NCI-H146 treated with DMSO at 0.1 percent for 48 hours (cell line): ENCODE measurements around the gene DDX27.
A peak's percentile ranks its signal among the peaks of the same experiment; 100 is the strongest.
"Not testable (repeated sequence)": the region's sequence is repeated elsewhere in the genome, so short reads cannot be mapped to it uniquely, and the experiment has no call there.

ENCODE experiments used
- DNase-seq: peaks from one replicate; lab custom pipeline; 2025; ENCODE audit not compliant: unreplicated experiment; lab: John Stamatoyannopoulos, UW

Gene DDX27, protein sequence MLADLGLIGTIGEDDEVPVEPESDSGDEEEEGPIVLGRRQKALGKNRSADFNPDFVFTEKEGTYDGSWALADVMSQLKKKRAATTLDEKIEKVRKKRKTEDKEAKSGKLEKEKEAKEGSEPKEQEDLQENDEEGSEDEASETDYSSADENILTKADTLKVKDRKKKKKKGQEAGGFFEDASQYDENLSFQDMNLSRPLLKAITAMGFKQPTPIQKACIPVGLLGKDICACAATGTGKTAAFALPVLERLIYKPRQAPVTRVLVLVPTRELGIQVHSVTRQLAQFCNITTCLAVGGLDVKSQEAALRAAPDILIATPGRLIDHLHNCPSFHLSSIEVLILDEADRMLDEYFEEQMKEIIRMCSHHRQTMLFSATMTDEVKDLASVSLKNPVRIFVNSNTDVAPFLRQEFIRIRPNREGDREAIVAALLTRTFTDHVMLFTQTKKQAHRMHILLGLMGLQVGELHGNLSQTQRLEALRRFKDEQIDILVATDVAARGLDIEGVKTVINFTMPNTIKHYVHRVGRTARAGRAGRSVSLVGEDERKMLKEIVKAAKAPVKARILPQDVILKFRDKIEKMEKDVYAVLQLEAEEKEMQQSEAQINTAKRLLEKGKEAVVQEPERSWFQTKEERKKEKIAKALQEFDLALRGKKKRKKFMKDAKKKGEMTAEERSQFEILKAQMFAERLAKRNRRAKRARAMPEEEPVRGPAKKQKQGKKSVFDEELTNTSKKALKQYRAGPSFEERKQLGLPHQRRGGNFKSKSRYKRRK

DNA sequence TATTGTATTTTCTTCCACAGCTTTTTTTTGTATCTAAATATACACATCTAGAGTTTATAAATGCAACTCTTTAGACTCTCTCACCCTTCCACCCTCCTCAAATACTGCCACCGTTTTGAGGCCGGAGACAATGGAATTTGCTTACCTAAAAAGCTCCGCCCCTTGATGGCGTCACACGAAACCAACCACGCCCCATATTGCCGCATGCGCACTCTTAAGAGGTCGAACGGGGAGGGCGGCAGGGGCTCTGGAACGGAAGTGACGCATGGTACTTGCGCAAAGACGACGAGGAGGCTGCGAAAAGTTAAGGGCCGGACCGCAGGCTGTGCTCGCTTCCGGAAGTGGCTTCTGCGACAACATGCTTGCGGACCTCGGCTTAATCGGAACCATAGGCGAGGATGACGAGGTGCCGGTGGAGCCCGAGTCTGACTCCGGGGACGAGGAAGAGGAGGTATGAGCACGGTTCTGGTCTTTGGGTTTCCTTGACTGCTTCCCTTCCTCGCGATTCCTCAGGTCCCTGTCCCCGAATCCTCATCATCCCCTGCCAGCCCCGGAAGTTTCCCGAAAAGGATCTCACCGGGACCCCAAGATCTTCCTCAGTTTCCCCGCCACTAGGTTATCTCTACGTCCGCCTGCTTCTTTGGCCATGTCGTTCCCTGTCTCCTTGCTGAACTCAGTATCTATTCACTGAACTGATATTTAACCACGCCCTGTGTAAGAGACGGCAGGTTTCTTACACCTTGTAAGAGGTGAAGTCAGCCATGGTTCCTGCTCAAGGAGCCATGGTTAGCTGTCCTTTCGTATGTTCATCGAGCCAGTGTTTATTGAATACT lies at the start of gene DDX27:
Gene DDX27 (plus strand): TSS at position 326 of the 833 bp plus-strand sequence. CDS start 33 bp downstream, at position 359.
- peak; percentile 97 for DNase-seq

DNA sequence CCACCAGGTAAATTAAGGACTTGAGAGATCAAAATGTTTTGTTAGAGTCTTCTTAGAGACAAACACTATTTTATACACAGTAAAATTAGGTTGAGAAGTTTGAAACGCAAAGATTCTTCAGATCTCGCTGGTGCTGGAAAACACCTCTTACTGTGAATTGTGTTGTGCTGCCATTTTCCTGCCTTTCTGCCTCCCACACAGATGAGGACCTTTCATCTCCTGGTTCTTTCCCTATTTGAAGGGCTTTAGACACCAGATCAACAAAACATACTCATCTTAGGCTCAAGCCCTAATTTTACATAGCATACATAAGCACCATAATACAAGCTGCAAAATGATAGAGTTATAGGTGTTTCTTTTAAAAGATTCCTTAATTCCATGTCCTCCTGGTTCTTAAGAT lies 49.7 kb upstream of the DDX27 start:
- no peak for DNase-seq

DNA sequence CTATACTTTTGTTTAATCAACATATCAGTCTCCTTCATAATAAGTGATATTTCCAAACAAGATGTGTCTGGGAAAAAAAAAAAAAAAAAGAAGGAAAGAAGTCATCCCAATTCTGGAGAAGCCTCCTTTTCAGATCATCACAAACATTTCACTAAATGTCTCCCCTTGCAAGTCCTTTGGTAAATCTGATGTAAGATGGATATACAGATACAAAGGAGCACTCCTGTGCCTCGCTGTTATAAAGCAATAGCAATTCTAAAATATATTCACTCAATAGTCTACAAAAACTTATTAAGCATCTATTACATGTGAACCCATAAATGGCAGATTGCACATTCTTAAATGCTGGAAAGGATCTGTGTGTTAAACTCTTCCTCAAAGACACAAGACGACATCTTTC lies 48.5 kb upstream of the DDX27 start:
- DNase-seq = no peak

DNA sequence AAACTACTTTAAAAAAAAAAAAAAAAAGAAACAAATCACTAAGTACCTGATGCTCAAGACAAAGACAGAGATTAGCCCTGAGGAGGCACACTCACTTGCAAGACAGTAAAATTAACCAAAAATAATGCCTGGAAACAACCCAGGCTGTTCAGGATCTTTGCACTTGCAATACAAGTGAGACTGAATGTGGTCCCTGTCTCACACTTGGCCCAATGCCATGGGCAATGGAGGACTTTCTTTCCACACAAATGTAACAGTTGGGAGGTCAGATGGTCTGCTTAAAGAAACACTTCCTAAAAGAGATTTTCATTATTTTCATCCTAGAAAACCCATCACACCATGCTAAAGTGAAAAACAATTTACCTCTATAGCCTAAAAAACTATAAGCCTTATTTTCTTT lies 47.3 kb upstream of the DDX27 start:
- DNase-seq = no peak

DNA sequence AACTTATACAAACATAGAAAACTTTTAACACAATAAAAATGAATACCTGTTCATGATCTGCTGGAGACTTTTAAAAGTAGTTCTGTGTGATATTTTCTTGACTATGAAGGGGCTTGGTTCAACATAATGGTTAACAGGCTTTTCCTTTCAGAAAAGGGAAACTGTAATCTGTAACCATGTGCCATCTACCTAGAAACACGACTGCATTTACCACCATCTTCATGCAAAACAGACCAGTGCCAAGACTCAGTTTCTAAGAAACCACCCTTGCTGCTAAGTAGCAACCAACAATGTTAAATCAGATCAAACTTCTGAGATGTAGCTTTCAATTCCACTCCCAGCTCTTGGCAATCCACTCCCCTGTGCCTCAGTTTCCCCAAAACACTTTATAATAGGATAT lies 46.8 kb upstream of the DDX27 start:
- DNase-seq = no peak

DNA sequence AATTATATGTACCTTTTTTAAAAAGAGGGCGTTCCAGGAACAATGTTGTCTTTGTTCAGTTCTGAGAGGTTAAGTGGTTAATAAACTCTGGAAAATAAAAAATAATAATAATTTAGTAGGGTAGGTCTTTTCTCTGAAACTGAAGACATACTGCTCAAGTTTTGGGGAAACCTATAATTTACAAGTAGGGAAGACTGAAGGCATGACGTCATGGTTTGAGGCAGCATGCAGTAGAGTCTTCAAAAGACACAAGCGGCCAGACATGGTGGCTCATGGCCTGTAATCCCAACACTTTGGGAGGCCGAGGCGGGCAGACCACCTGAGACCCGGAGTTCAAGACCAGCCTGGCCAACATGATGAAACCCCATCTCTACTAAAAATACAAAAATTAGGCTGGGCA lies 45.0 kb upstream of the DDX27 start:
- no peak for DNase-seq

DNA sequence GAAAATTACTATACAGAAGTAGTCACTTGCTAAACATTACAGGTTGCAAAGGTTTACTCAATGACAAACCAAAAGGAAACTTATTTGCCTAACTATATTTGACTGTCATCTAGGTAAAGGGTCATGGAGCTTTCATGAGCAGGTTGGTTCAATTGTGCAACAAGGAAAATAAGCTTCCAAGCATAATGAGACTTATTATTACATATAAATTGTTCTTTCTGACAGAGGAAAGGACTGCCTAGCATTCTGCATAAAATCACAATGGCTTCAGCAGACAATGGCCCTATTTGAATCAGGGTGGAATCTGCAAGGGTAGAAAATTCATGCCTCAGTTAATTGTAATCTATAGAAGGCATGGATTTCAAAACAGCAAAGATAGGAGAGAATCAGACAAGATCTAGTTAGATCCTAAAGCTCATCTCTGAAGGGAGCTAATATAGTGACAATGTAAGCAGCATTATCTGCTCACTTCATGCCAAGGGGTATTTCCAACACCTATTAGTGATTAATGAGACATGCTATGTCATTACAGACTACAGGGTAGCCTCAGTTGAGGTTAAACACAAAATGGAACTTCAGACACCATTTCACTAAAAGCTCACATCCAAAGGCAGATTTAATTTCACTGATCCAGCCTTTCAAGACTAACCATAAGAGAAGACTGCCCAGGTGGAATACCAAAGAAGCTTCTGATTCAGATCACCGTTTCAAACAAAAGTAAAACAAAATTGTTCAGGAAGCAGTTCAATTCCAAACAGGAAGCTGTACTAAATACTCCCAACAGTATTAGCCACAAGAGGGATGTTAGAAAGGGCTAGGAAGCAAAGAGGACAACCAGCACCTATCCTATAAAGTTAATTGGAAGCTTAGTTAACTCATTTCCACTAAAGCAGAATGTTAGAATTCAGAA lies 39.6 kb upstream of the DDX27 start:
- DNase-seq = no peak

DNA sequence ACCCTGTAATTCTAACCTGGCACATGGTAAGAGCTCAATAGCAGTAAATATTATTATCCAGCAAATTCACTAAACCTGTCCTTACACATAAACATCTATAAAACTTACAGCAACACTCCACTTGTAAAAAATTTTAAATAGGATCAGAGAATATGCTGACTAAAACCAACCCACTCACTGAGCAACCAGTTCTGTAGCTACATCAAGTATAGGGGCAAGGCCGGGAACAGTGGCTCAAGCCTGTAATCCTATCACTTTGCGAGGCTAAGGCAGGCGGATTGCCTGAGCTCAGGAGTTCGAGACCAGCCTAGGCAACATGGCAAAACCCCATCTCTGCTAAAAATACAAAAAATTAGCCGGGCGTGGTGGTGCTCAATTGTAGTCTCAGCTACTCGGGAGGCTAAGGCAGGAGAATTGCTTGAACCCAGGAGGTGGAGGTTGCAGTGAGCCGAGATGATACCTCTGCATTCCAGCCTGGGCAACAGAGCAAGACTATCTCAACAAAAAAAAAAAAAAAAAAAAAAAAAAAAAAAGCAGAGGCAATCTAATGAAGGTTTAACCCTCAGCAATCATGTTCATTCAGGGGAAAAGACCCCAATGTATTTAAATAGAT lies 37.8 kb upstream of the DDX27 start:
- no peak for DNase-seq

DNA sequence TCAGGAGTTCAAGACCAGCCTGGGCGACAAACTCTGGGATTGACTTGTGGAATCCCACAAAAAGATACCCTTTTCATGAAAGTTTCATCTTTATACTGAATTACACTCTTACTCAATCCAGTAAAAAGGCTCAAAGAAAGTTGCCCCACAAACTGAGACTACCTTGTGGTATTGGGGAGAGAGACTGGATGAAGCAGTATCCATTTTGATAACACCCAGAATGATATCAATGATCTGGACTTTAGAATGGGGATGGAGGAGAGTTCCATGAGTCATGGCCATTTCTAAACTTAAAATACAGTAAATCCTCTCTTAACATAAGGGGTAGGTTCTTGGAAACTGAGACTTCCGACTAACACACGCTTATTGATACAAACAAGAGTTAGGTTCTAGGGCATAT lies 35.8 kb upstream of the DDX27 start:
- DNase-seq = no peak

DNA sequence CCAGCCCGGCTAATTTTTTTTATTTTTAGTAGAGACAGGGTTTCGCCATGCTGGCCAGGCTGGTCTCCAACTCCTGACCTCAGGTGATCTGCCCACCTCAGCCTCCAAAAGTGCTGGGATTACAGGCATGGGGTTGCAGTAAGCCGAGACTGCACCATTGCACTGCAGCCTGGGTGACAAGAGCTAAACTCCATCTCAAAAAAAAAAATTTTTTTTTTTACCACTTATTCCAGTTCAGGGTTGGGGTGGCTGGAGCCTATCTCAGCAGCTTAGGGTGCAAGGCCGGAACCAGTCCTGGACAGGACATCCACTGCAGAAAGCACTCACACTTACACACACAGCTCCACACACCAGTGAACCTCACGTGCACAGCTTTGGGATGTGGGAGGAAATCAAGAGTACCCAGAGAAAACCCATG lies 35.1 kb upstream of the DDX27 start:
- DNase-seq = not testable (repeated sequence)

DNA sequence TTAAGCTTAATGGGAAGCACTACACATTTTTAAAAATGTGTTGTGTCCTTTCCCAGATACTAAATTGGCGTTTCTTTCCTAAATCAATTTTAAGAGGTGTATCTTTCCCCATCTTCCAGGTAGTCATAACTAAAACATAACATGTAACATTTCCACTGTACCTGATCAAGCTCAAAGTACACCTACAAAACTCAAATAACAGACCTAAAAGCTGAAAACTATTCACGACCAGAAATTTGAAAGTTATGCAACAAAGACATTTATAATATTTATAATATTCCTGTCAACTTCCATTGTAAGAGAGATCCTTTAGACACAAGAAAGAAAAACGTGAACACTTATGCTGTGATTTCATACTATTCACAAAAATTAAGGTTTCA lies 34.5 kb upstream of the DDX27 start:
- no peak for DNase-seq

DNA sequence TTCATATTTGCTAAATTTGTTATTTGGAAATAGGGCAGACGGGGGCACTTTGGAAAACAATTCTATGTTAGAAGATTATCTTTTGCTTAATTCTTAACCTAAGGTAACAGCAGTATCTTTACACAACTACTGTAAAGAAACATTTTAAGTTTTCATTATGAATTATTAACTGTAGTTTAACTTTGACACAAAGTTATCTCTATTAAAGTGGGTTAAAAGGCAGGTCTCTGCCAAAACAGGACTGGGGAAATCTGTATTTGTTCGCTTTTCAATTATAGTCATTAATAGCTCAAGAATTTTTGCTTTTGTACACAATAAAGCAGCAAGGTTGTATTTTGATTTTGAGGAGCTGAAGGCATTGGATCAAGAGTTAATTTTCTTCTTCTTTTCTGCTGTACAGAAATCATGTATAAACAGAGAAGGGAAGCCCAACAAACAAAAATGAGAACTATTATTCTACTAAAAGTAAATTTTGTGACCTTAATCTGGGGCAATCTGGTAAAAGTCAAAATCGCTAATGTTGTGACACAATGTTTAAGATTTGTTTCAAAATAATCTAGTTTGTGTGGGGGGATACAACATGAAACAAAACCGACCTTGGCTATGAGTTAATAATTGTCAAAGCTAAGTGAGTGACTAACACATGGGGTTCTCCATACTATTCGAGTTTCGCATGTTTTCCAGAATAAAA lies 34.0 kb upstream of the DDX27 start:
- no peak for DNase-seq

DNA sequence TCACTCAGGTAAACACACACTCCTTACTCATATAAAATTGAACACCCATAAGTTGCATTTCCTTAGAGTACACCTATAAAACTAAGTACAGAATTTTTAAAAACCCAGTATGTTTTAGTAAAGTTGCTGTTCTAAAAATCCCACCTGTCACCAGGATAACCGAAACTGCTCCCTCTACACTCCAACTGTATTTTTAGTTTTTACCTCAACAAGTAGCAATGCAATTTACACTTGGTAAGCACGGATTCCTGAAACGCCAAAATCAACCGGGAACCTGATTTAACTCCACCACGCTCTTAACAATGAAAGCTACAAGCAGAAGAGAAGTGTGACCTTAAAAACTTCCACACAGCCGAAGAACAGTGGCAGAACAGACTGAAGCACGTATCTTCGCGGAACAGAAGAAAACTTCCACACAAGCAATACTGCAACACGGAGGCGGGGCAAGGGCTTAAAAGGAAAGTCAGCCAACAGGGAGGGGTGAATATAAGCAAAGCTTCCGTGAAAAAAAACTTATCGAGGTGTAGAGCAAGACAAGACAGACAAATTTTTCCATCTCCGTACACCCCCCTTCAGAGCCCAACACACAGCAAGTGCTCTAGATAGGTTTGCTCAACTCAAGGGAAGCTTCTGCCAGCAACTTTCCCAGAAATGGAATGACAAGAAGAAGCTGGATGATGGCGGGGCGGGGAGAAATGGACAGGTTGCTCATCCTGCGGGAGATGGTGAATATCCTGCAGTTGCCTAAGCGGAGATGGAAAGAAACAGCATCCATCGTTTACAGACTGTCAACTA lies 32.5 kb upstream of the DDX27 start:
- DNase-seq = no peak

DNA sequence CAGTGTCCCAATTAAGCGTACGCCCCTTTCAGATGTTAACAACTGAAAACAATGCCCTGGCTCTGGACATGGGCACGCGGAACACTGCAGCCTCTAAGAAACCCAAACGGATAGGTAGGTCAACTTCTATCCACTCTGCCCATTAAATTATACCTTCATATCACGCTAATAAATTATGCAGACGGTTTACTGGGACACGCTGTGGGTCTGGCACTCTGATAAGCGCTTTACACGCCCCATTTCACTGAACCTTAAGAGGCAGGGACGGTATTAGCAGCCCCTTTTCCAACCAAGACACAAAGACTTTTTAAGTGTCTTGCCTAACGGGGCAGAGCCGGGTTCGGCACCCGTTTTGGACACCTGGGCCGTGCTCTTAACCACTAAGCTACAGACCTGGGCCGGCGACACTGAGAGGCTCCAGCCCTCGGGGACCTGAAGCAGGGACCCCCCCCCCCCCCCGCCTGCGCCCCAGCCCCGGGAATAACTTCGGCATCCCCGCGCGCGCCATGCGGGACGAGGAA lies 31.8 kb upstream of the DDX27 start:
- DNase-seq = no peak

DNA sequence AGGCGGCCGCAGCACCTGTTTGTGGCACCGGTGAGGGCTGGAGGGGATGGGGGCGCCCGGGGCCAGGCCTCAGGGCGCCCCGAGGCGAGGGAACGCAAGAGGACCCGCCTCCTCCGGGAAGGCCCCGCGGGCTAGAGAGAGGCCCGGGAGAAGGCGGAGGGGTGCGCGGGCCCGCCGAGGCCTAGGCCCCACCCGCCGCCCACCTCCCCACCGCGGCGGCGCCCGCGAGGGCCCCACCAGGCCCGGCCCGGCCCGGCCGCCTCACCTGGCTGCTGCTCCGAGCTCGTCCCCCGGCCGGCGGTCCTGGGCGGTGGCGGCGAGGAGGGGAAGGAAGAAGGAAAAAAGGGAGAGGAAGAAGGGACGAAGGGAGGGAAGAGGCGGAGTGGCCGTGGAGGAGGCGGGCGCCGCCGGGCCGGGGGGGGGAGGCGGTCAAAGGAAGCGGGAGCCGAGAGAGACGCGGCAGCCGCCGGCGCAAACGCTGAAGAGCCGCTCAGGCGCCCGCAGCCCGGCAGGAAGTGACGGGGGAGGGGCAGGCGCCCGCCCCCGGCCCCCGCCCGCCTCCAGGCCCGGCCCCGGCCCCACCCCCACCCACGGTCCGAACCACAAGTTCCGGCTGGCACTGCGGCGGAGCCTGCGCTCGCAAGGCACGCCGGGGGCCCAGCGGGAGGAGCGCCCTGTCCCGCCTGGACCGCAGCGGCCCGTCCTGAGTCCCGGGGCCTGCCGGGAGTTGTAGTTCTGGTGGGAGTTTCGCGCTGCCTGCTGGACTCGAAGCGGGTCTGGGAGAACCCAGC lies 31.2 kb upstream of the DDX27 start, which contains the start of gene STAU1:
Gene STAU1 (minus strand): TSS at position 484 of the 791 bp plus-strand sequence. CDS start 22,133 bp downstream, outside the sequence.
- DNase-seq = peak; percentile 90

DNA sequence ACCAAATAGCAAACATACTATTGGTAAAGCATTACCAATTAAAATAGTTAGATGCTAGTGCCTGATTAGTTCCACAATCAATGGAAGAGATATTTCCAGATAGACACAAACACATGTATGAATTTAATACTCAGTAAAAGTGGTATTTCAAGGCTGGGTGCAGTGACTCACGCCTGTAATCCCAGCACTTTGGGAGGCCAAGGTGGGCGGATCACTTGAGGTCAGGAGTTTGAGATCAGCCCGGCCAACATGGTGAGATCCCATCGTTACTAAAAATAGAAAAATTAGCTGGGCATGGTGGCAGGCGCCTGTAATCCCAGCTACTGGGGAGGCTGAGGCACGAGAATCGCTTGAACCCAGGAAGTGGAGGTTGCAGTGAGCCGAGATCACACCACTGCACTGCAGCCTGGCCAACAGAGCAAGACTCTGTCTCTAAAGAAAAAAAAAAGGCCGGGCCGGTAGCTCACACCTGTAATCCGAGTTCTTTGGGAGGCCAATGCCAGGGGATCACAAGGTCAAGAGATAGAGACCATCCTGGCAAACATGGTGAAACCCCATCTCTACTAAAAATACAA lies 26.2 kb upstream of the DDX27 start:
- DNase-seq = not testable (repeated sequence)

DNA sequence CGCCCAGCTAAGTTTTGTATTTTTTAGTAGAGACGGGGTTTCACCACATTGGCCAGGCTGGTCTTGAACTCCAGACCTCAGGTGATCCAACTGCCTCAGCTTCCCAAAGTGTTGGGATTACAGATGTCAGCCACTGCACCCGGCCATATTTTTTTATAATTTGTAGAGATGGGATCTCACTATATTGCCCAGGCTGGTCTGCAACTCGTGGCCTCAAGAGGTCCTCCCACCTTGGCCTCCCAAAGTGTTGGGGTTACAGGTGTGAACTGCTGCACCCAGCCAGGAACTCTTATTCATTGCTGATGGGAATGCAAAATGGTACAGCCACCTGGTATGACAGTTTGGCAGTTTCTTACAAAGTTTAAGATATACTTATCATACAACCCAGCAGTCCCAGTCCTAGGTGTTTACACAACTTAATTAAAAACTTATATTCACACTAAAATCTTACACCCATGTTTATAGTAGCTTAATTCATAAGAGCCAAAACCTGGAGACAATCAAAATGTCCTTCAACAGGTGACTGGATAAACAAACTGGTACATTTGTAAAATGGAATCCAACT lies 19.4 kb upstream of the DDX27 start:
- DNase-seq = no peak
